Rectal smooth muscle tissue (tissue), 1 donor: ENCODE results near the gene SRC.

Experiments used
- H3K27ac ChIP-seq: one replicate; pipeline ENCODE4 v1.7.0; 2013; ENCODE audit warnings: low read depth, low read length, inconsistent platforms
- H3K27me3 ChIP-seq: one replicate; pipeline ENCODE4 v1.7.0; 2013; ENCODE audit warnings: low read length; ENCODE audit not compliant: control insufficient read depth, insufficient read depth
- H3K36me3 ChIP-seq: one replicate; pipeline ENCODE4 v1.7.0; 2013; ENCODE audit warnings: low read length; ENCODE audit not compliant: control insufficient read depth, insufficient read depth
- H3K4me1 ChIP-seq: one replicate; pipeline ENCODE4 v1.7.0; 2013; ENCODE audit warnings: low read length; ENCODE audit not compliant: control insufficient read depth, insufficient read depth
- H3K4me3 ChIP-seq: one replicate; pipeline ENCODE4 v1.7.0; 2013; ENCODE audit warnings: low read length
- H3K9ac ChIP-seq: one replicate; pipeline ENCODE4 v1.7.0; 2013; ENCODE audit warnings: low read length

Gene SRC

DNA sequence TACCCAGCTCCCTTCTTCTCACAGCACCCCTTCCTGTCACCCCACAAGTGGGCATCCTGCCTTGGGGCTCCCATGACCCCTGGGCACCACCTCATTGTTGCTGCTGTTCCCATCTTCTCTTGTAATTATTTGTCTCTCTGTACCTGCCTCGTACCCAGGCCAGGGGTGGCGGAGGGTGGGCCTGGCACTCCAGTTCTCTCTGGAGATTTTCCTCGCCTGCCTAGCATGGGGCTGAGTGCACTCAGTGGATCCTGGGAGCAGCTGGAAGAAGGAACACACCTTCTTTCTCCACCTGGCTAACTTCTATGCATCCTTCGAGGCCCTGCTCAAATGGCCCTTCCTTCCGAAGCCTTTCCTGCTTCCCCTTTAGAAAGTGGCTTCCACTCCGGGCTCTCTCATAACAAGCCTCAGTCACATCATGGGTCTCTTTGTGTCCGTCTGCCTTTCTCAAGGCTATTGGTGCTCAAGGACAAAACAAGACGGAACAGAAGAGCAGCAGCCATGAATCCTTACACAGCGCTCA lies 79.2 kb downstream of the SRC start:
- Histone ChIP-seq H3K9ac (no peak overlapping the region), H3K36me3 (no peaks in the 10 kb centered on the region), H3K4me1 (no peaks in the 10 kb centered on the region), H3K4me3 (no peak overlapping the region), H3K27me3 (peaks cover 3% of the 10 kb centered on the region), H3K27ac (no peak overlapping the region)

DNA sequence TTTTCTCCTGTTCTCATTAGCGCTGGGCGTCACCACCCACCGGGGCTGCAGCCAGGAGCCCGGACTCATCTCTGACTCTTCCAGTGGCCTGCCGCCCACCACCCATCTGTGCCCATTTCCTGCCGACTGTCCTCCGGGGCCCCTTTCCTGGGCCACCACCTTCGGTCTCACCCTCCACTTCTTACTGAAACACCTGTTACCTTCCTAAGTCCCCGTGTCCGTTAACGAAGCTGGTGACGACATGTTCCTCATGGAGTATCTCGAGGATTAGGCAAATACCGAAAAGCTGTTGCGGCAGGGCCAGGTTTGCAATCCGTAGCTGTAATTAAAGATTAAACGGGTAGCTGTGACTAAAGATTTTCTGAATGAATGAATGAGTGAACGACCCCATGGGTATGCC lies 80.2 kb downstream of the SRC start:
- no peak overlapping the region for H3K27ac ChIP-seq

DNA sequence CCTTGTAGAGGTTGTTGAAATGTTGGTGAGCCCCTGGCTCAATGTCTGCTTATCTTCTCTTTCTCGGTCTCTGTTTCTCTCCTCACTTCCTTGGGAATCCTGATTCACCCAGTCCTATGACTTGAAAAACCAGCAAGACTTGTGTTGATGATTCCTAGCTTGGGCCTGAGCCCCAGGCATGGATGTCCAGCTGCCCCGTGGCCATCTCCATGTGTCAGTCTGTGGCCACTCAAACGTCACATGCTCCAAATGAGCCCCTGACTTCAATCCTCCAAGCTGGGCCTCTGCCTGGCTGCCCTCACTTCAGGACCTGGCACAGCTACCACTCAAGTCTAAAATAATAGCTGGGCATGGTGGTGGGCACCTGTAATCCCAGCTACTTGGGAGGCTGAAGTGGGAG lies 81.0 kb downstream of the SRC start:
- no peak overlapping the region for H3K4me3 ChIP-seq
- peaks cover 3% of the 10 kb centered on the region for H3K27me3 ChIP-seq
- no peaks in the 10 kb centered on the region for H3K36me3 ChIP-seq
- H3K27ac ChIP-seq: no peak overlapping the region
- no peak overlapping the region for H3K9ac ChIP-seq
- H3K4me1 ChIP-seq: no peaks in the 10 kb centered on the region

More for the DNA sequence above, 80.2 kb downstream of the SRC start:
- Histone ChIP-seq H3K27me3 (peaks cover 3% of the 10 kb centered on the region), H3K4me3 (no peak overlapping the region), H3K9ac (no peak overlapping the region), H3K4me1 (no peaks in the 10 kb centered on the region), H3K36me3 (no peaks in the 10 kb centered on the region)

DNA sequence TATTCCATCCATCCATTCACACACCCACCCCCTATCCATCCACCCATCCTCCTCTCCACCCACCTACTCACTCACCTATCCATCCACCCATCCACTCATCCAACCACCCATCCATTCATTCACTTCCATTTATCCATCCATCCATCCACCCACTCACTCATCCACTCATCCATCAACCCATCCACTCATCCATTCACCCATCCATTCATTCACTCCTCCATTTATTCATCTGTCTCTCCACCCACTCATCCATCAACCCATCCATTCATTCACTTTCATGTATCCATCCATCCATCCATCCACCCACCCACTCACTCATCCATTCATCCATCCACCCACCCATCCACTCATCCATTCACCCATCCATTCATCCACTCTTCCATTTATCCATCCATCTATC lies 84.1 kb downstream of the SRC start:
- H3K27ac ChIP-seq: no peak overlapping the region
- no peak overlapping the region for H3K4me3 ChIP-seq
- no peaks in the 10 kb centered on the region for H3K27me3 ChIP-seq
- H3K9ac ChIP-seq: no peak overlapping the region
- no peaks in the 10 kb centered on the region for H3K4me1 ChIP-seq
- no peaks in the 10 kb centered on the region for H3K36me3 ChIP-seq

DNA sequence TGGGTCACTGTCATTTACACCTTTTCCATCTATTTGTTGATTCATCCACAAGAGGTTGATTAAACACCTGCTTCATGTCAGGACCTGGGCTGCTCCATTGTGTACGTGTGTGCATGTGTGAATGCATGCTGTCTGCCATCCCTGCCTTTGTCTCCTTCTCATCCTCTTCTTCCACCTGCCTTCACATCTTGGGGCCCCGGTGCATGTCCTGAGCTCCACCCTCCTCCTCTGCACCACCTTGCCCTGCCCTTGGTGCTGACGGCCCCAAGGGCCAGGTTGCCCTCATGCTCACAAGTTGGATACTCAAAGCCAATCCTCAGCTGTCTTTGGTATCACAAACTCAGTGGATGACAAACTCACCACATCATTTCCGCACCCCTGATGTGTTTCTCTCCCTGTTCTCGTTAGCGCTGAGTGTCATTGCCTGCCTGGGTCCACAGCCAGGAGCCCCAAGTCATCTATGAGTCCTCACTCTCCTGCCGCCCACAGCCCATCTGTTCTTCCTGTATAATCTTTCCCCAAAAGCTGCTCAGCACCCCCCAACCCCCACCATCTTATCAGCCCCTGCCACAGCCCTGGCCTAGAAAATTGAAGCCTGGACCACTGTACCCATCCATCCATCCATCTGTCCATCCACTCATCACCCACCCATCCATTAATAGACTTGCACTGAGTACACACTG lies 85.0 kb downstream of the SRC start:
- H3K36me3 ChIP-seq: no peaks in the 10 kb centered on the region
- H3K27ac ChIP-seq: no peak overlapping the region
- H3K27me3 ChIP-seq: no peaks in the 10 kb centered on the region
- no peak overlapping the region for H3K9ac ChIP-seq
- no peak overlapping the region for H3K4me3 ChIP-seq
- H3K4me1 ChIP-seq: no peaks in the 10 kb centered on the region

DNA sequence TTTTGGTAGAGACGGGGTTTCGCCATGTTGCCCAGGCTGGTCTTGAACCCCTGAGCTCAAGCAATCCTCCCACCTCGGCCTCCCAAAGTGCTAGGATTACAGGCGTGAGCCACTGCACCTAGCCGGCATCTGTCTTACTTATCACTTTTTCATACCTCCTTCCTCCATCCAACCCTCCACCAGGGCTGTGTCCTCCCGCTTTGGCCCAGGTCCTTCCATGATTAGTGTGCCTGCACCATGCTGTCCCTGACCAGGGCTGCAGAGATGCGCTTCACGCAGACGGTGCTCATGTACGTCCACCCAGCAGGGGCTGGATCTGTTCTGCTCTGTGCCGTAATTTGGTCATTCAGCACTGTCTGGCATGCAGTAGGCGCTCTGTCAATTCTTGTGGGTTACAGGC lies 85.8 kb downstream of the SRC start:
- no peak overlapping the region for H3K4me3 ChIP-seq
- no peaks in the 10 kb centered on the region for H3K4me1 ChIP-seq
- H3K9ac ChIP-seq: no peak overlapping the region
- H3K27ac ChIP-seq: no peak overlapping the region
- no peaks in the 10 kb centered on the region for H3K27me3 ChIP-seq
- H3K36me3 ChIP-seq: no peaks in the 10 kb centered on the region

DNA sequence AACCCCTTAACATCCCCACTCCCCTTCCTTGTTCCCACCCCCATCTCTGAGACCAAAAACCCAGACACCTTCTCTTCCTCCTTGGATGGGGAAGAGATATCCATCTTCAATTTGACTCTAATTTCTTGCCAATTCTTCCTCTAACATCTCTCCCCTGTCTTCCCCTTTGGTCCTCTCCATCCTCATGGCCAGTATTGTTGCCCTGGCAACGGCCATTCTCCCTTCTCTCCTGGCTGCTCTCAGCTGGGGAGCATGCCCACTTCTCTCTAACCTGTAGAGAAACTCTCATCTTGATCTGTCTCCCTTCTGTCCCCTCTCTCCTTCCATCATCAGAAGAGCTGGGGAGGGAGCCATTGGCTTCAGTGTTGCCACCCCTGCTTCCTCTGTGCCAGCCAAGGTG lies 86.7 kb downstream of the SRC start:
- Histone ChIP-seq H3K27ac (no peak overlapping the region), H3K9ac (no peak overlapping the region), H3K4me3 (no peak overlapping the region), H3K27me3 (no peaks in the 10 kb centered on the region), H3K36me3 (no peaks in the 10 kb centered on the region), H3K4me1 (no peaks in the 10 kb centered on the region)

DNA sequence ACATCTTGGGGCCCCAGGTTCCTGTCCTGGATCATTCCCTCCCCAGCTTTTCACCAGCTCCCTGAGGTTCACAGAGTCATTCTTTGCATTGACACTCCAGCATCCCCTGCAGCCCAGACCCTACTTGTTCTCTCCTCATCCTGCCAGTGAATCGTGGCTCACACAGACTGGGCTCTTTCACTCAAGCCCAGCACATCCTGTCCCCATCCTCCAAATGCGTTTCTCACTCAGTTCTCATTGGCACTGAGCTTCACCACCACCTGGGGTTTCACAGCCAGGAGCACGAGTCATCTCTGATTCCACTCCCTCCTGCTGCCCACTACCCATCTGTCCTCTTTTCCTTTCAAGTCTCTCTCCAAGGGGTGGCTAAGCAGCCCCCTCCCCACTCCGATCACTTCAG lies 89.7 kb downstream of the SRC start:
- no peak overlapping the region for H3K9ac ChIP-seq
- H3K27ac ChIP-seq: no peak overlapping the region
- no peaks in the 10 kb centered on the region for H3K27me3 ChIP-seq
- no peak overlapping the region for H3K4me3 ChIP-seq
- H3K4me1 ChIP-seq: no peaks in the 10 kb centered on the region
- H3K36me3 ChIP-seq: no peaks in the 10 kb centered on the region

DNA sequence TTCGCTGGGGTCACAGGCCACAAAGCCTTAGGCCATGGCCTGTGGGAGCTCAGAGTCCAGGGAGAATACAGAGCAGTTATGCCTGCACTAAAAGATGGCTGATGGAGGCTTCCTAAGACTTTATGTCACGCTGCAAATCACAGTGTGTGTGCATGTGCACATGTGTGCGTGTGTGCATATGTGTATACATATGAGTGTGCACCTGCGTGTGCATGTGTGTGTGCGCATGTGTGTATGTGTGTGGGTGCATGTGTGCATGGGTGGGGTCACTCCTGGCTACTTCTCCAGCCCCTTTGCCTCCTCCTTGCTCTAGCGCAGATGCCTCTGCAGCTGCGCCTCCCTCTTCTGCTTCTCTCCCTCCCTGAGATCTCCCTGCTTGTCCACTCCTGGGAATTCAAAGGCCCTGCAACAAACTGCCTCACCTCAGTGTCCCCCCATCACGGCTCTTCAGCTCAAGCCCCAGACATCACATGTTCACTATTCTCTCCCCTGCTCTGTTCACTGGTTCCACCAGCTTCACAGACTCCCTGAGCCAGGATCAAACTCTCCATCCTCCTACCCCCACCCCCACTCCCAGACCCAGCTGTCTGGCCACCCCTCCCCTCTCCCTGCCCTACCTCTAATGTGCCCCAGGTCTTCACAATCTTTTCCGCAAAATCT lies 90.7 kb downstream of the SRC start:
- H3K9ac ChIP-seq: no peak overlapping the region
- H3K27me3 ChIP-seq: no peaks in the 10 kb centered on the region
- H3K27ac ChIP-seq: no peak overlapping the region
- H3K4me1 ChIP-seq: no peaks in the 10 kb centered on the region
- no peak overlapping the region for H3K4me3 ChIP-seq
- no peaks in the 10 kb centered on the region for H3K36me3 ChIP-seq

DNA sequence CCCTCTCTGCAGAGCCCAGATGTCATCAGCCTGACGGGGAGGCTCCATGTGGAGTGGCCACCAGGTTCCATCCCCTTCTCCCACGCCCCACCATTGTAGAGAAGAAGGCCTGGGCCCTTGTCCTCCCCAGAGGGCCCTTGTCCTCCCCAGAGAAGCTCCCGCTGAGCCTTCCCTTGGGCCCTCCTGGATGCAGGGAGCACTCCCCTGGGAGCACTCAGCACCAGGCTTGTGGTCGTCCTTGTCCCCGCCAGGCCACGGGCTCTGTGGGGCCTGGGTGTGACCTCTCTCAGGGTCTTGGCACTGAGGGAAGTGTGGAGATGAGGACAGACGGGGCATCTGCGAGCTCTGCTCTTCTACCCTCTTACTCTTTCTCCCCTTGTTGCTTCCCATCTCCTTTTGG lies 91.7 kb downstream of the SRC start:
- H3K4me3 ChIP-seq: no peak overlapping the region
- no peaks in the 10 kb centered on the region for H3K27me3 ChIP-seq
- H3K4me1 ChIP-seq: no peaks in the 10 kb centered on the region
- H3K27ac ChIP-seq: no peak overlapping the region
- H3K9ac ChIP-seq: no peak overlapping the region
- H3K36me3 ChIP-seq: no peaks in the 10 kb centered on the region

DNA sequence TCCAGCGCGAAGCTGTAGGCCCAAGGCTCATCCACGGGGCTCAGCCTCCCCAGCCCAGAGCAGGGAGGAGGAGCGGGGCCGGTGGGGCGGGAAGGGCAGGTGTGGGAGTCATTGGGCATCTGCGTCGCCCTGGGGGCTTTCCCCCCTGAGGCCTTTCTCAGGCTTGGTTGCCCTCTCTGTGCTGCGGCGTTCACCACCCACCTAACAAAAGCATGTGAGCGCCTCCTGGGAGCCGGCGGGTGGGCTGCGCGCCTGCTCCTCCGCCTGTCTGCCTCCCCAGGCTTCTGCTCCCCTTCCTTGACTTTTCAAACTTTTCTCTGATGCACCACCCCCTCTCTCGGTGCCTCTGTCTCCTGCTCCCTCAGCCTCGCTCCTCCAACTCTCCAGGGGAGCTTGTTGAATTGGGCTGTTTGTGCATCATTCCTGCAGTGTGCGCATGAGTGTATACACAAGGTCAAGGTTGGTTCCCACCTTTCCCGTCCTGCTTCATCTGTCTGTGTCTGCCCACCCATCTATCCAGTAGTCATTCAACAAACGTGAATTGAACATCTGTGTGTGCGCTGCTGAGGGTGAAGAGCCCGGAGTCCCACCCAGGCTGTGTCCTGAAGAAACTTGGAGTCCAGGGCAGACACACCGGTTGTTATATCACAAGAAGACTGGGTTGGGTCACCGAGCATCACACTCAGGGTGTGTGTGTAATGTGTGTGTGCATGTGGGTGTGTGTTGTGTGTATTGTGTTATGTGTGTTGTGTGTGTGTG lies 92.7 kb downstream of the SRC start:
- no peaks in the 10 kb centered on the region for H3K36me3 ChIP-seq
- no peaks in the 10 kb centered on the region for H3K4me1 ChIP-seq
- no peaks in the 10 kb centered on the region for H3K27me3 ChIP-seq
- H3K9ac ChIP-seq: no peak overlapping the region
- H3K27ac ChIP-seq: no peak overlapping the region
- H3K4me3 ChIP-seq: no peak overlapping the region

DNA sequence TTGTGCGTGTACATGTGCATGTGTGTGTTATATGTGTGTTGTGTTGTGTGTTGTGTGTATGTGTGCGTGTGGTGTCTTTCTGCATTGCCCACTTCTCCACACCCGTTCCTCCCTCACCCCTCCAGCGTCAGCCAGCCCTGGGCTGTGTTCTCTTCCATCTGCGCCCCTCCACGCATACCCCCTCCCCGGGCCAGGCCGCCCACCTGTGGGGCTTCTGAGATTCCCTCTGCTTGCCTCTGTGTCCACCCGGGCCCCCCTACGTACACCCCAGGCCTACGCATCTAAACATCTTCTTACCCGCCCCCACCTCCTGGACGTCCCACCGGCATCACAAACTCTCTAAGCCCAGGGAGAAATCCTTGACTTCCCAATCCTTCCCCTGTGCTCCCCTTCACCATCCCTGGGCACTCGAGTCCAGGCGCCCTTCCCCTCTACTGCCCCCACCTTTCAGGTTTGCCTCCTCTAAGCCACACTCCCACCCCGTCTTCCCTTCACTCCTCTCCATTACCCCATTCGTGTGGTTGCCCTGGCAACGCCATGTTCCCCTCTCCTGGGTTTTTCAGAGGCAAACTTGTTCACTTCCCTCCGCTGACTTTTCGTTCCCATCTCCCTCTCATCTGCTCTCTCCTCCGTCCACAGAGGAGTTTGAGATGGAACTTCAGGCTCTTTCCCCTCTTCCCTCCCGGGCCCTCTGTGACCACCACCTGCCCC lies 93.4 kb downstream of the SRC start:
- H3K4me1 ChIP-seq: no peaks in the 10 kb centered on the region

More for the DNA sequence above, 93.4 kb downstream of the SRC start:
- Histone ChIP-seq H3K4me3 (no peak overlapping the region), H3K27ac (no peak overlapping the region), H3K27me3 (no peaks in the 10 kb centered on the region), H3K9ac (no peak overlapping the region), H3K36me3 (no peaks in the 10 kb centered on the region)
